ENCODE results near the gene CLEC4M.

The CLEC4M gene

DNA sequence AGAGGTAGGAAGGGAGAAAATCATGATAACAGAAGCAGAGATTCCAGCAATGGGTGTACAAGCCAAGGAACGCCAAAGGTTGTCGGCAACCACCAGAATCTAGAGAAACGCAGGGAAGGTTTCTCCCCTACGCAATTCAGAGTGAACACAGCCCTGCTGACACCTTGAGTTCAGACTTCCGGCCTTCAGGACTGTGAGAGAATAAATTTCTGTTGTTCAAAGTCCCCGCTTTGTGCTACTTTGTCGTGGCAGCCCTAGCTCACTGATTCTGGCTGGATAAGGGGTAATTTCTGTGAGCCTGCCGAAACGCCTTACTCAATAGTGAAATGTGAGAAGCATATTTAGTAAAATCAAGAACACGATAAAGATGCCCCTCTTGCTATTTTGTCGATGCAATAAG lies 25.8 kb upstream of the CLEC4M start:
- TF ChIP-seq, protein P1, sequence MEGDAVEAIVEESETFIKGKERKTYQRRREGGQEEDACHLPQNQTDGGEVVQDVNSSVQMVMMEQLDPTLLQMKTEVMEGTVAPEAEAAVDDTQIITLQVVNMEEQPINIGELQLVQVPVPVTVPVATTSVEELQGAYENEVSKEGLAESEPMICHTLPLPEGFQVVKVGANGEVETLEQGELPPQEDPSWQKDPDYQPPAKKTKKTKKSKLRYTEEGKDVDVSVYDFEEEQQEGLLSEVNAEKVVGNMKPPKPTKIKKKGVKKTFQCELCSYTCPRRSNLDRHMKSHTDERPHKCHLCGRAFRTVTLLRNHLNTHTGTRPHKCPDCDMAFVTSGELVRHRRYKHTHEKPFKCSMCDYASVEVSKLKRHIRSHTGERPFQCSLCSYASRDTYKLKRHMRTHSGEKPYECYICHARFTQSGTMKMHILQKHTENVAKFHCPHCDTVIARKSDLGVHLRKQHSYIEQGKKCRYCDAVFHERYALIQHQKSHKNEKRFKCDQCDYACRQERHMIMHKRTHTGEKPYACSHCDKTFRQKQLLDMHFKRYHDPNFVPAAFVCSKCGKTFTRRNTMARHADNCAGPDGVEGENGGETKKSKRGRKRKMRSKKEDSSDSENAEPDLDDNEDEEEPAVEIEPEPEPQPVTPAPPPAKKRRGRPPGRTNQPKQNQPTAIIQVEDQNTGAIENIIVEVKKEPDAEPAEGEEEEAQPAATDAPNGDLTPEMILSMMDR (IDR thresholded peaks at IDR 0.05; ENCODE audit: unreplicated experiment in 3 of 3), result no peak
- no peaks in the 10 kb centered on the region for H3K36me3 Mint-ChIP-seq (ENCODE audit: low read depth)
- H3K27me3 Mint-ChIP-seq (ENCODE audit: low read depth), result peaks cover 89% of the 10 kb centered on the region
- H3K27ac Mint-ChIP-seq, result no peak overlapping the region
- H3K4me3 Mint-ChIP-seq, result no peak overlapping the region
- H3K9me3 Mint-ChIP-seq, result no peaks in the 10 kb centered on the region
- H3K4me1 Mint-ChIP-seq, result no peaks in the 10 kb centered on the region

DNA sequence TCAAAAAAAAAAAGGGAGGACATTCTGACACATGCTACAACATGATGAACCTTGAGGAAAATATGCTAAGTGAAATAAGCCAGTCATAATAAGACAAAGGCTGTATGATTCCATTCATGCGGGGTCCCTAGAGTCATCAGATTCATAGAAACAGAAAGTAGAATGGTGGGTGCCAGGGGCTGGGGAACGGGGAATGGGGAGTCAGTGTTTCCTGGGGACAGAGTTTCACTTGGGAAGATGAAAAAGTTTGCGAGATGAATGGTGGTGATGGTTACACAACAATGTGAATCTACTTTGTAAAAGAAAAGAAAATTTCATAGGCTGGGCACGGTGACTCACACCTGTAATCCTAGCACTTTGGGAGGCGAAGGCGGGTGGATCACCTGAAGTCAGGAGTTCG lies 25.0 kb upstream of the CLEC4M start:
- H3K27me3 Mint-ChIP-seq (ENCODE audit: low read depth), result peaks cover 80% of the 10 kb centered on the region
- no peaks in the 10 kb centered on the region for H3K36me3 Mint-ChIP-seq (ENCODE audit: low read depth)
- no peak overlapping the region for H3K27ac Mint-ChIP-seq
- no peaks in the 10 kb centered on the region for H3K9me3 Mint-ChIP-seq
- H3K4me3 Mint-ChIP-seq, result no peak overlapping the region
- no peaks in the 10 kb centered on the region for H3K4me1 Mint-ChIP-seq
- TF ChIP-seq, protein P1 (IDR thresholded peaks at IDR 0.05; ENCODE audit: unreplicated experiment in 3 of 3), result no peak

DNA sequence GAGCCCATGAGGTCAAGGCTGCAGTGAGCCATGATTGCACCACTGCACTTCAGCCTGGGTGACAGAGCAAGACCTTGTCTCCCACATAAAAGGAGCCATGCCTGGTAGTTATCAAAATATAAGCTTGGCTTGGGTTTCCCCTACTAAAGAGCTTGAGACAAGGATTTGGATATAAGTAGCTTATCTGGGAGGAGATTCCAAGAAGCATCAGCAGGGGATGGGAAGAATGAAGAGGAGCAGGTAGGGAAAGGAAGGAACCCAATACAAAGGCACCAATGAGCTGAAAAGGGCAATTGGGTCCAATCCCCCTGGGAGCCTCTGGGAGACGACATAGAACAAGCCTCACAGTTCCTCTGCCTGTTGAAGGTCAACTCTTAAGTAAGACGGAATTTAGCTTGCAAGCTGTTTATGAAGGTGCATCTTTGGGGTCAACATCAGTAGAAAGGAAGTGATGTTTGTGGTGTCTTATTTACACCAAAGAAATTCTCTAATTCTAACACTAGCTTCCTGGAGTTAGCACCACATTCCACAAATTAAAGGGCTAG lies 23.8 kb upstream of the CLEC4M start:
- Mint-ChIP-seq H3K36me3 (ENCODE audit: low read depth) (no peaks in the 10 kb centered on the region), H3K4me1 (no peaks in the 10 kb centered on the region), H3K9me3 (no peaks in the 10 kb centered on the region), H3K4me3 (no peak overlapping the region), H3K27ac (no peak overlapping the region), H3K27me3 (ENCODE audit: low read depth) (peaks cover 78% of the 10 kb centered on the region)
- TF ChIP-seq, protein P1 (IDR thresholded peaks at IDR 0.05; ENCODE audit: unreplicated experiment in 3 of 3), result no peak

DNA sequence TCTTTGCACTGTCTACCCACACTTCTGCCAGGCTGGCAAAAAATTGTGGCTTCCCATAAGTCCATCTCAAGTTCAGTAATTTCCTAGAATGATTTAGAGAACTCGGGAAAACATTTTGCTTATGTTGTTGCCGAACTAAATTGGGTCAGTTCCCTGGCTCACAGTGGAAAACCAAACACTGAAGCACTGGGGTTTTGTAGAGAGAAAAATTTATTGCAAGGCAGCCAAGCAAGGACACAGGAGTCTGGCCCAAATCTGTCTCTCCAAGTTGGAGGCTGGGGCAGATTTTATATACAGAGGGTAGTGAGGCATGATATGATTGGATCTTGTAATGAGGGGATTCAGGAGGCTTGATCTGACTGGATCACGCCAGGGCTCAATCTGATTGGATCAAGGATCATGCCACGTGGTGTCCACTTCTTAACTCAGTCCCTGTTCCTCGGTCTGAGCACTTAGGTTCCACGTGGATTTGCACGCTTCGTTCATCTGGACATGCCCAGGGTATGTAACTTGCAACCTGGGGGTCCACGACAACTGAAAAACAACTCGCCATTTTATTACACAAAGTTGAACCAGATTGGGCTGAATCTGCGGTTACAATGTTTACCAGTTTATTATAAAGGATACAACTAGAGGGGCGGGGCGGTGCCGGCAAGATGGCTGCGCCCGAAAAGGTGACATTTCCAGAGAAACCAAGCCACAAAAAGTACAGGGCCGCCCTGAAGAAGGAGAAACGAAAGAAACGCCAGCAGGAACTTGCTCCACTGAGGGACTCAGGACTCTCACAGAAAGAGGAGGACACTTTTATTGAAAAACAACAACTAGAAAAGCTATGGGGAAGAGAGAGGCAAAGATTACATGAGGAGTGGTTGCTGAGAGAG lies 23.0 kb upstream of the CLEC4M start:
- TF ChIP-seq, protein P1 (IDR thresholded peaks at IDR 0.05; ENCODE audit: unreplicated experiment in 3 of 3), result no peak
- Mint-ChIP-seq H3K36me3 (ENCODE audit: low read depth) (no peaks in the 10 kb centered on the region), H3K4me3 (no peak overlapping the region)

DNA sequence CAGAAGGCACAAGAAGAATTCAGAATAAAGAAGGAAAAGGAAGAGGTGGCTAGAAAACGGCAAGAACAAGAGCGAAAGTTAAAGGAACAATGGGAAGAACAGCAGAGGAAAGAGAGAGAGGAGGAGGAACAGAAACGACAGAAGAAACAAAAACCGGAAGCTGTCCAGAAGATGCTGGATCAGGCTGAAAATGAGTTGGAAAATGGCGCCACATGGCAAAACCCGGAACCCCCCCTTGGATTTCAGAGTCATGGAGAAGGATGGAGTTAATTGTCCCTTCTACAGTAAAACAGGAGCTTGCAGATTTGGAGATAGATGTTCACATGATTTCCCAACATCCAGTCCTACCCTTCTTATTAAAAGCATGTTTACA lies 22.4 kb upstream of the CLEC4M start:
- no peaks in the 10 kb centered on the region for H3K36me3 Mint-ChIP-seq (ENCODE audit: low read depth)
- no peaks in the 10 kb centered on the region for H3K4me1 Mint-ChIP-seq
- TF ChIP-seq, protein P1 (IDR thresholded peaks at IDR 0.05; ENCODE audit: unreplicated experiment in 3 of 3), result no peak
- no peak overlapping the region for H3K27ac Mint-ChIP-seq
- H3K27me3 Mint-ChIP-seq (ENCODE audit: low read depth), result peaks cover 71% of the 10 kb centered on the region
- no peak overlapping the region for H3K4me3 Mint-ChIP-seq
- no peaks in the 10 kb centered on the region for H3K9me3 Mint-ChIP-seq

More for the DNA sequence above, 23.0 kb upstream of the CLEC4M start:
- no peak overlapping the region for H3K27ac Mint-ChIP-seq
- H3K4me1 Mint-ChIP-seq, result no peaks in the 10 kb centered on the region
- peaks cover 77% of the 10 kb centered on the region for H3K27me3 Mint-ChIP-seq (ENCODE audit: low read depth)
- H3K9me3 Mint-ChIP-seq, result no peaks in the 10 kb centered on the region

DNA sequence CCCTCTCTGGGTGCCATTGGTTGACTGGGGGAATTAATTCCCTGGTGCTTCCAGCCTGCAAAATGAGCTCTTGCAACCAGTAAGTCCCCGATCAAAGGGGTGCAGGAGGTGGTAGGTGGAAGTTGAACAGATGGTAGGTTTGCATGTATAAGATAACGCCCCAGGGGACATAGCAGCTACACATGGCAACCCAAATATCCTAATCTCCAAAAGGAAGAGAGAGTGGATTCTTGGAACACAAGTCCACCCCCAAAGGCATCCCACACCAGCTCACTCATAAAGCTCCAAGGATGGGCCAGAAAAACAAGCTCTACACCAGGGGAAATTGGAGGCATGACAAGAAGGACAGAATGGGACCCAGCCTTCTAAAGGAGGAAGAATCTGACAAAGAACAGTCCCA lies 20.5 kb upstream of the CLEC4M start:
- no peaks in the 10 kb centered on the region for H3K9me3 Mint-ChIP-seq
- peaks cover 59% of the 10 kb centered on the region for H3K27me3 Mint-ChIP-seq (ENCODE audit: low read depth)
- peaks cover 4% of the 10 kb centered on the region for H3K4me1 Mint-ChIP-seq
- TF ChIP-seq, protein P1 (IDR thresholded peaks at IDR 0.05; ENCODE audit: unreplicated experiment in 3 of 3), result no peak
- H3K4me3 Mint-ChIP-seq, result no peak overlapping the region
- no peak overlapping the region for H3K27ac Mint-ChIP-seq
- no peaks in the 10 kb centered on the region for H3K36me3 Mint-ChIP-seq (ENCODE audit: low read depth)
